ENCODE measurements around the gene VHLL.
A peak's percentile ranks its signal among the peaks of the same experiment; 100 is the strongest.
"Not testable (repeated sequence)": the region's sequence is repeated elsewhere in the genome, so short reads cannot be mapped to it uniquely, and the experiment has no call there.

The VHLL gene

DNA sequence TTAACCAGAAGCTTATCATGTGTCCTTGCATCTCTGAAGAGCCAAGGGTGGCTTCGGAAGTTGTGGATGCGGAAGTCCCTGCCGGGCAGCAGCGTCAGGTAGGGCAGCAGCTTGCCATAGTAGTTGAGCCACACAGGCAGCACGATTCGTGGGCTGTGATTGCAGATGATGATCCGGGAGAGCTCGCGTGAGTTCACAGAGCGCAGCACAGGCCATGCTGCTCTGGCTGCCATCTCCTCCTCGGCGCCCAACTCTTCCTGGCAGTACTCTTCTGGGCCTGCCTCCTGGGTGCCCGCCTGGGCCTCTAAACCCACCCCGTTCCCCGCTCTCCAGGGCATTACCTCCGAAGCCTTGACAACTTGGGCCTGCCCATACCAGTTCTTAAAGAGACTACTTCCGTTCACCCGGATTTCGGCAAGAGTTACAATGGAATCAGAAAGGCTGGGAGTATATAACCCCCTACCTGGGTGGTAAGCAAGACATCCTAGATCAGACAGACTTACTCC lies at the start of gene VHLL:
Gene VHLL, minus strand, starts transcription at position 456 of the 506 bp plus-strand sequence. Its CDS starts 118 bp downstream, at position 338.
- no peak within 1 kb of the TSS for H3K4me3 ChIP-seq (ENCODE audit: low read depth, low read length)
- no peak for DNase-seq (ENCODE audit: low read depth, low spot score)
- TF ChIP-seq, protein P1, sequence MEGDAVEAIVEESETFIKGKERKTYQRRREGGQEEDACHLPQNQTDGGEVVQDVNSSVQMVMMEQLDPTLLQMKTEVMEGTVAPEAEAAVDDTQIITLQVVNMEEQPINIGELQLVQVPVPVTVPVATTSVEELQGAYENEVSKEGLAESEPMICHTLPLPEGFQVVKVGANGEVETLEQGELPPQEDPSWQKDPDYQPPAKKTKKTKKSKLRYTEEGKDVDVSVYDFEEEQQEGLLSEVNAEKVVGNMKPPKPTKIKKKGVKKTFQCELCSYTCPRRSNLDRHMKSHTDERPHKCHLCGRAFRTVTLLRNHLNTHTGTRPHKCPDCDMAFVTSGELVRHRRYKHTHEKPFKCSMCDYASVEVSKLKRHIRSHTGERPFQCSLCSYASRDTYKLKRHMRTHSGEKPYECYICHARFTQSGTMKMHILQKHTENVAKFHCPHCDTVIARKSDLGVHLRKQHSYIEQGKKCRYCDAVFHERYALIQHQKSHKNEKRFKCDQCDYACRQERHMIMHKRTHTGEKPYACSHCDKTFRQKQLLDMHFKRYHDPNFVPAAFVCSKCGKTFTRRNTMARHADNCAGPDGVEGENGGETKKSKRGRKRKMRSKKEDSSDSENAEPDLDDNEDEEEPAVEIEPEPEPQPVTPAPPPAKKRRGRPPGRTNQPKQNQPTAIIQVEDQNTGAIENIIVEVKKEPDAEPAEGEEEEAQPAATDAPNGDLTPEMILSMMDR (IDR thresholded peaks at IDR 0.05; ENCODE audit: insufficient read depth, low read length, missing control alignments), result no peak
- ChIA-PET POLR2A (no interaction called here), CTCF (interaction anchor here (1.4 kb wide), 1 partner anchor 21 kb away, joined by 5 read pairs; no protein-coding TSS in a partner anchor)

DNA sequence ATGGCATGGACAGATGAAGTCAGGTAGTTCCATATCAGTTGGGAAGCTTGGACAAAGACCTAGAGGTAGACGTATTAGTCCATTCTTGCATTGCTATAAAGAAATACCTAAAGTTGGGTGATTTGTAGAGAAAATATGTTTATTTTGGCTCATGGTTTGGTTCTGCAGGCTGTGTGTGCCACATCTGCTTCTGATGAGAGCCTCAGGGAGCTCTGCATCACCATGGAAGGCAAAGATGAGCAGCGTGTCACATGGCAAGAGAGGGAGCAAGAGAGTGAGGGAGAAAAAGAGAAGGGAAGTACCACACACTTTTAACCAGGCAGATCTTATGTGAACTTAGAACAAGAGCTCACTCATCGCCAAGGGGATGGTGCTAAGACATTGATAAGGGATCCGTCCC lies 48.2 kb upstream of the VHLL start:
- TF ChIP-seq, protein P1 (IDR thresholded peaks at IDR 0.05; ENCODE audit: insufficient read depth, low read length, missing control alignments), result no peak
- POLR2A ChIA-PET, result interaction anchor here (0.8 kb wide), 1 partner anchor 201 kb away, joined by 3 read pairs; no protein-coding TSS in a partner anchor
- no peak overlapping the region for H3K4me3 ChIP-seq (ENCODE audit: low read depth, low read length)
- peak; percentile 51 for DNase-seq (ENCODE audit: low read depth, low spot score)
- CTCF ChIA-PET, result interaction anchor here (1.0 to 5.9 kb wide), 8 partner anchors 9 to 512 kb away, joined by 3 to 82 read pairs (median 4); no protein-coding TSS in a partner anchor

DNA sequence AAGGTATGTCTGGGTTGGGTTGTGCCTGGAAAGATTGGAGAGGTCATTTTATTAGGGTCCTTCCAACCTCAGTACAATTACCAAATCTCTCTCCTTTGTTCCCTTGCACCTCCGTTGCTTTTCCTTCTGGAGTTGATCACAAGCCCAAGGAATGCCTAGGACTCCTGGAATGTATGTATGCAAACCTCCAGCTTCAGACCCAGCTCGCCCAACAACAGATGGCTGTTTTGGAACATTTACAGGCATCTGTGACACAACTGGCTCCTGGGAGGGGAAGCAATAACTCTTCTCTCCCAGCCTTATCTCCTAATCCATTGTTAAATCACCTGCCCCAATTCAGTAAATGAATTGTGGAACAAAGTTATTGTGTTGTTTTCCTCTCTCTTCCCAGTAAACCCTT lies 47.5 kb upstream of the VHLL start:
- peak; percentile 55 for DNase-seq (ENCODE audit: low read depth, low spot score)

DNA sequence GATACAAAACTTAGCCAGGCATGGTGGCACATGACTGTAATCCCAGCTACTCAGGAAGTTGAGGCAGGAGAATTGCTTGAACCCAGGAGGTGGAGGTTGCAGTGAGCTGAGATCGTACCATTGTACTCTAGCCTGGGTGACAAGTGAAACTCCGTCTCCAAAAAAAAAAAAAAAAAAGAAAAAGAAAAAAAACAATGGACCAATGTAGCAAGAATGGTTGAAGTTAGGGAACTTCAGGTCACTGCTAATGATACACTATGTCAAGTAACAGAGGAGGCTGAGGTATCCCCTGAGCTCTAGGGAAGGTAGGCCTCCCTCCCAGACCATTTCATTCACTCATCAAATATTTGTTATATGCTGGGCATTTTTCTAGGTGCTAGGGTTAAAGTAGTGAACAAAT lies 46.9 kb upstream of the VHLL start:
- POLR2A ChIA-PET; DNase-seq (ENCODE audit: low read depth, low spot score); H3K4me3 ChIP-seq (ENCODE audit: low read depth, low read length): not testable (repeated sequence)
- CTCF ChIA-PET, result interaction anchor here (0.7 to 5.9 kb wide), 4 partner anchors 9 to 100 kb away, joined by 3 to 82 read pairs (median 4); no protein-coding TSS in a partner anchor

More for the DNA sequence above, 47.5 kb upstream of the VHLL start:
- TF ChIP-seq, protein P1 (IDR thresholded peaks at IDR 0.05; ENCODE audit: insufficient read depth, low read length, missing control alignments), result no peak
- ChIA-PET POLR2A (no interaction called here), CTCF (interaction anchor here (0.7 to 5.9 kb wide), 7 partner anchors 10 to 513 kb away, joined by 3 to 82 read pairs (median 4); no protein-coding TSS in a partner anchor)
- H3K4me3 ChIP-seq (ENCODE audit: low read depth, low read length), result no peak overlapping the region

DNA sequence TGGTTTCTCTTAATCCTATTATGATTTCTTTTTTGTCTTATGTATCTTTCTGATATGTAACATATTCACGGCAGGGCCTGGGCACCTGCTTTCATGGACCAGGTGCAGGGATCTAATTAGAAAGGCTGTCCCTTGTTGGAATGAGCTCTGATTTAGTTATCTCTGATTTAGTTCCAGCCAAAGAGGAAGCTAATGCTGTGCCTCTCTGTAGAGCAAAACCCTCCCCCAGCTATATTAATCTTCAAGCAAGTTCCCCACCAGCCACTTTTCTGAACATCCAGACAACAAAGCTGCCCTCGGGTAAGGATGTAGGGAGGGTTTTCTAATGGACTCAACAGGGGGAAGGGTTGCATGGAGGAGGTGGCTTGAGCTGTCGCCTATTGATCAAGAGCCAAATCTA lies 45.3 kb upstream of the VHLL start:
- H3K4me3 ChIP-seq (ENCODE audit: low read depth, low read length), result no peak overlapping the region
- ChIA-PET CTCF (interaction anchor here (0.9 to 5.9 kb wide), 5 partner anchors 8 to 248 kb away, joined by 3 to 82 read pairs (median 4); no protein-coding TSS in a partner anchor), POLR2A (no interaction called here)
- no peak for DNase-seq (ENCODE audit: low read depth, low spot score)
- TF ChIP-seq, protein P1 (IDR thresholded peaks at IDR 0.05; ENCODE audit: insufficient read depth, low read length, missing control alignments), result no peak

DNA sequence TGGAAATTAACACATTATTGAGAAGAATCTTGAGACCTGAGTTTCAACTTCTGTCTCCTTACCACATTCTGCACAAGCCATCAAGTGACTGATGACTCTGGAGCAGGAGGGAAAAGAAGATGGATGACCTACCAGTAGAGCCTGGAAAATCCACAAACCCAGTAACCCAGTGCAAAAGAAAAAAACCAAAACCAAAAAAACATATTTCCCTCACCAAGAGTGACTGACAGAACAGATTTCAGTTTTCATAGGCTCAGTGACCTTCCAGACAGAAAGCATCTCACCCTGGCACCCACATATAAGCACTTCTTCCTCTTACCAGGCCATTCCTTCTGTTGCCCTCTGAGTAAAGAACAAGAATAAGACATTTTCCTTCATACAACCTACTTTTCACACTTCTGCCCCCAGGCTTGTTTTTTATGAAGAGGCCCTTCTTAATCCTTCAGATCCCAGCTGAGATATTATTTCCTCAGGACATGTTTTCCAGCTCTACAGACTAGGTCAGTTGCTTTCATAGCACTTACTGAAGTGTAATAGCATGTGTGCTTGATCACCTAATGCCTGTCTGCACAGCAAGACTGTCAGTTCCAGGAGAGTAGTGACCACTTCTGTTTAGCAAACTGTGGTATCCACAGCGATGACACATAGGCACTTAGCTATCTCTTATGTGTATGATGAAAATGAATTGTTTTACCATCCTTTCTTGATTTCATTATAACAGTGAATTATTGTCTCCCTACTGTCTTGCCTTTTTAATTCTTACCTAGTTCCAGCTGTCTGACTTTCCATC lies 43.3 kb upstream of the VHLL start:
- no peak overlapping the region for H3K4me3 ChIP-seq (ENCODE audit: low read depth, low read length)
- POLR2A ChIA-PET, result no interaction called here
- DNase-seq (ENCODE audit: low read depth, low spot score), result no peak
- CTCF ChIA-PET, result interaction anchor here (0.8 to 3.2 kb wide), 4 partner anchors 9 to 103 kb away, joined by 4 to 27 read pairs (median 5); no protein-coding TSS in a partner anchor
- TF ChIP-seq, protein P1 (IDR thresholded peaks at IDR 0.05; ENCODE audit: insufficient read depth, low read length, missing control alignments), result no peak

Measured in AG04449 (cell line).